CD4-positive, CD25-positive, alpha-beta regulatory T cell (primary cell): ENCODE data around the gene ABCC4. TPM values are rescaled to one million over a fixed set of nuclear protein-coding genes. Genes with fewer than 3 reads are reported as not detected.
"Not testable (repeated sequence)": the region's sequence is repeated elsewhere in the genome, so short reads cannot be mapped to it uniquely, and the experiment has no call there.

Experiments used
- ATAC-seq, 2 donors: fragments of 150-1000 bp; cut with Tn5 transposase; one replicate each; pipeline ENCODE4 v1.10.0; 2021; ENCODE audit warnings: low read depth in 2 of 2, moderate number of reproducible peaks in 2 of 2, moderate library complexity in 1 of 2
- DNase-seq, 3 donors: peaks; one replicate each; pipeline versions ENCODE4 v3.0.0 to v3.0.0-alpha.2; 2012 to 2022; ENCODE audit warnings: mixed read lengths in 1 of 3
- H3K27ac ChIP-seq: one replicate; pipeline ENCODE4 v1.7.0; 2013; ENCODE audit warnings: mild to moderate bottlenecking, low read length; ENCODE audit not compliant: insufficient read depth, poor library complexity, severe bottlenecking
- H3K27me3 ChIP-seq: one replicate; pipeline ENCODE4 v1.7.0; 2013; ENCODE audit warnings: low read length; ENCODE audit not compliant: control insufficient read depth, insufficient read depth
- H3K36me3 ChIP-seq: one replicate; pipeline ENCODE4 v1.7.0; 2013; ENCODE audit warnings: mild to moderate bottlenecking, low read length, moderate library complexity; ENCODE audit not compliant: control insufficient read depth, insufficient read depth
- H3K4me1 ChIP-seq: 2 replicates; pipeline ENCODE4 v1.7.0; 2013; ENCODE audit warnings: mild to moderate bottlenecking, low read length; ENCODE audit not compliant: insufficient read depth, control insufficient read depth, poor library complexity, severe bottlenecking
- H3K4me3 ChIP-seq: one replicate; pipeline ENCODE4 v1.7.0; 2013; ENCODE audit warnings: low read depth, mild to moderate bottlenecking, low read length, moderate library complexity
- H3K9me3 ChIP-seq, 2 experiments: 1 replicate in 1 of 2; 2 replicates in 1 of 2; pipeline ENCODE4 v1.7.0; 2013; ENCODE audit warnings: low read length in 2 of 2, mild to moderate bottlenecking in 1 of 2, moderate library complexity in 1 of 2; ENCODE audit not compliant: control insufficient read depth in 2 of 2
- H3K27ac Mint-ChIP-seq, 3 donors: one replicate each; pipeline ENCODE4 v1.8.0; 2020 to 2022; ENCODE audit warnings: mild to moderate bottlenecking in 3 of 3, mixed read lengths in 3 of 3, moderate library complexity in 2 of 3
- H3K27me3 Mint-ChIP-seq: one replicate; pipeline ENCODE4 v1.8.0; 2022; ENCODE audit warnings: mild to moderate bottlenecking, mixed read lengths
- H3K36me3 Mint-ChIP-seq: one replicate; pipeline ENCODE4 v1.8.0; 2020; ENCODE audit warnings: mixed read lengths
- H3K4me1 Mint-ChIP-seq, 4 donors: one replicate each; pipeline ENCODE4 v1.8.0; 2020 to 2022; ENCODE audit warnings: mixed read lengths in 4 of 4, mild to moderate bottlenecking in 1 of 4
- H3K4me3 Mint-ChIP-seq, 4 donors: one replicate each; pipeline ENCODE4 v1.8.0; 2020 to 2022; ENCODE audit warnings: mild to moderate bottlenecking in 4 of 4, mixed read lengths in 4 of 4, moderate library complexity in 3 of 4
- H3K9me3 Mint-ChIP-seq, 7 donors: one replicate each; pipeline ENCODE4 v1.8.0; 2020 to 2022; ENCODE audit warnings: mixed read lengths in 7 of 7, mild to moderate bottlenecking in 3 of 7, moderate library complexity in 2 of 7
- polyA plus RNA-seq, 4 donors: library from polyadenylated mRNA; unstranded; fragments of 300-500 nt; fragmentation: Illumina TruSeq; gene quantifications; one replicate each; pipeline ENCODE4 v1.2.3, GENCODE V29; 2021
- total RNA-seq: library from RNA; stranded (reverse); gene quantifications from one replicate; pipeline ENCODE4 v1.2.3, GENCODE V29; 2022

The ABCC4 gene
- total and polyA plus RNA-seq, 5 donors from 2014 or later = 3.9 to 13.2 (median 6.8) TPM

DNA sequence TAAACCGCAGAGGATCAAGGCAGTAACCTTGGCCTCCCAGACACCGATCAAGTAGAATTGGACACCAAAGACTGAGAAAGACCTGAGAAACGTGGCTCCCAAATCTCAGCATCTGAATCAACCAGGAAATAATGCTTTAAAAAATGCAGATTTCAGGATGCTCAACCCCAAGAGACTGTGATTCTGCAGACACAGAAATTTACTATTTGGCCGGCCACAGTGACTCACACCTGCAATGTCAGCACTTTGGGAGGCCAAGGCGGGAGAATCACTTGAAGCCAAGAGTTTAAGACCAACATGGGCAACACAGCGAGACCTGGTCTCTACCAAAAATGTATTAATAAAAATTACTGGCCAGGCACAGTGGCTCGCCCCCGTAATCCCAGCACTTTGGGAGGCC is 6.2 kb downstream of the ABCC4 start:
- Mint-ChIP-seq H3K9me3 (peaks cover 0 to 4% (median 0%) of the 10 kb centered on the region in 7 donors), H3K27ac (no peak overlapping the region), H3K27me3 (no peaks in the 10 kb centered on the region), H3K4me3 (no peak overlapping the region), H3K36me3 (peaks cover 11% of the 10 kb centered on the region), H3K4me1 (peaks cover 6 to 26% (median 15%) of the 10 kb centered on the region in 4 donors)
- Histone ChIP-seq H3K4me3 (no peak overlapping the region), H3K27ac (no peak overlapping the region), H3K4me1 (peaks cover 2% of the 10 kb centered on the region), H3K36me3 (peaks cover 3% of the 10 kb centered on the region), H3K9me3 (no peaks in the 10 kb centered on the region), H3K27me3 (no peaks in the 10 kb centered on the region)
- DNase-seq (no peak), ATAC-seq (no peak)

DNA sequence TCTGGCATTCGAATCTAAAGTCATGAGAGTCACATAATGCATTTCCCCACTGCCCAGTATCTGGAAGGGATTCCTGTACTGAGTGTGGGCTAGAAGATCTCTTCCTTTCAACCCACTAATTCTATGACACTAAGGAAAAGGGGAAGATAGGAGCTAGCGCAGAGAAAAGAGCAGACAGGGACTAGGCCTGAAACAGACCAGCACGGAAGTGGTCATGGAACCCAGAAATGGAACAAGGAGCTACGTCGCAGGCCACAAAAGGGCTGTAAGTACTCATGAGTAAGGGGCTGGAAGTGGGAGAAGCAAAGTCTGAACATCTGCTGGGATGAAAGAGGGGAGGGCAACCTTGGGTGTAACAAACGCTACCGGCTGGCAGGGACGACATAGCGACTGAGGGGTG is 8.6 kb downstream of the ABCC4 start:
- Mint-ChIP-seq H3K27ac (no peak overlapping the region), H3K27me3 (no peaks in the 10 kb centered on the region), H3K4me1 (peaks cover 0 to 19% (median 13%) of the 10 kb centered on the region in 4 donors), H3K9me3 (peaks cover 0 to 4% (median 0%) of the 10 kb centered on the region in 7 donors), H3K36me3 (peaks cover 17% of the 10 kb centered on the region), H3K4me3 (no peak overlapping the region)
- DNase-seq (no peak), ATAC-seq (no peak)
- no peak overlapping the region for H3K4me3 ChIP-seq
- H3K27me3 ChIP-seq = no peaks in the 10 kb centered on the region
- no peaks in the 10 kb centered on the region for H3K4me1 ChIP-seq
- H3K9me3 ChIP-seq = no peaks in the 10 kb centered on the region
- H3K36me3 ChIP-seq = peaks cover 3% of the 10 kb centered on the region
- H3K27ac ChIP-seq = no peak overlapping the region

DNA sequence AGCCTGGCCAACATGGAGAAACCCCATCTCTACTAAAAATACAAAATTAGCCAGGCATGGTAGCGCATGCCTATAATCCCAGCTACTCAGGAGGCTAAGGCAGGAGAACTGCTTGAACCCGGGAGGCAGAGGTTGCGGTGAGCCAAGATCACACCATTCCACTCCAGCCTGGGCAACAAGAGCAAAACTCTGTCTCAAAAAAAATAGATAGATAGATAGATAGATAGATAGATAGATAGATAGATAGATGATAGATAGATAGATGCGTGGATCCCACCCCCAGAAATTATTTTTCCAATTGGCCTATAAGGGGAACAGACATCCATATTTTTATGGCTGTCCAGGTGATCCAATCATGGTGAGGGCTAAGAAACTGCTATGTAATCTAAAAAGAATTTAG is 11.3 kb downstream of the ABCC4 start:
- Mint-ChIP-seq H3K36me3 (peaks cover 17% of the 10 kb centered on the region), H3K4me1 (peaks cover 0 to 17% (median 10%) of the 10 kb centered on the region in 4 donors), H3K4me3 (peak overlapping the region in 1 of 4 donors; percentile 10)
- not testable (repeated sequence) for H3K9me3 Mint-ChIP-seq, H3K9me3 ChIP-seq, H3K27me3 ChIP-seq, H3K4me3 ChIP-seq, H3K36me3 ChIP-seq, H3K27ac Mint-ChIP-seq, H3K27me3 Mint-ChIP-seq, ATAC-seq, H3K4me1 ChIP-seq, H3K27ac ChIP-seq, DNase-seq

DNA sequence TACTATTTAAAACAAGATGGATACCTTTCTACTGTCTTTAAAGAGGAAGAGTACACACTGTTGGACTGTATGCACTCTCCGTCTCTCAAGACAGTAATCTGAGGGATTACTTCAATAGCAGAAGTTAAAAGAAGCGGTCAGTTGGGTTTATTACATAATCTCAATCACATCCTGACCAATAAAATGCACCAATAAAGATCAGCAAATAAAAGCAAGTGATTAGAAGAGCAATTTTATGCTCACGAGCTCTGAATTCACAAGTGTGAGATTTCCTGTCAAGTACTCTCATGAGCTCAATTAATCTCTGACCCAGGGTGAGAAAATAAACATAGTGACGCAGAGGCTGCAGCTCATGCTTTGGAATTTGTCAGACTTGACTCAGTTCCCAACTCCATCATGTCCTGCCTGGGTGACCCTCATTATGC is 12.2 kb downstream of the ABCC4 start:
- Histone ChIP-seq H3K4me1 (no peaks in the 10 kb centered on the region), H3K27me3 (no peaks in the 10 kb centered on the region), H3K36me3 (peaks cover 3% of the 10 kb centered on the region), H3K4me3 (no peak overlapping the region), H3K27ac (no peak overlapping the region), H3K9me3 (no peaks in the 10 kb centered on the region)
- Mint-ChIP-seq H3K27me3 (no peaks in the 10 kb centered on the region), H3K27ac (no peak overlapping the region), H3K36me3 (peaks cover 17% of the 10 kb centered on the region), H3K4me3 (no peak overlapping the region), H3K9me3 (peaks cover 0 to 4% (median 0%) of the 10 kb centered on the region in 7 donors), H3K4me1 (peaks cover 0 to 17% (median 10%) of the 10 kb centered on the region in 4 donors)
- ATAC-seq = no peak
- no peak for DNase-seq

DNA sequence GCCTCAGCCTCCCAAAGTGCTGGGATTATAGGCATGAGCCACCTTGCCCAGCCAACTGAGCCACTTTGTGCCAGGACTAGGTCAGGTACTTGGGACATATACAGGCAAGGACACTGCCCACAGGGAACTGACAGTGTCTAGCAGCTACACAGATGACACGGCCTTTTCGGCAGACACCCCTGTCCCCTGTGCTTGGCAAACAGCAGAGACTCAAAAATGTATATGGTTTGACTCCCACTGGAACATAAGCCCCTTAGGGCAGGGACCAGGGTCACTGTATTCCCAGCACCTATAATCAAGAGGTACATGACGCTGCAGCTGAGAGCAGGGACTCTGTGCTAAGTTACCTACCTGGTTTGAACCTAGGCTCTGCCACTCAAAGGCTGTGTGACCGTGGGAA is 16.8 kb downstream of the ABCC4 start:
- no peak overlapping the region for H3K4me3 ChIP-seq
- ATAC-seq = no peak
- no peak overlapping the region for H3K27ac ChIP-seq
- Mint-ChIP-seq H3K4me1 (peaks cover 0 to 7% (median 7%) of the 10 kb centered on the region in 4 donors), H3K4me3 (no peak overlapping the region), H3K27ac (no peak overlapping the region), H3K36me3 (peaks cover 6% of the 10 kb centered on the region), H3K9me3 (no peaks in the 10 kb centered on the region), H3K27me3 (no peaks in the 10 kb centered on the region)
- H3K27me3 ChIP-seq = no peaks in the 10 kb centered on the region
- H3K9me3 ChIP-seq = no peaks in the 10 kb centered on the region
- DNase-seq = no peak
- H3K4me1 ChIP-seq = no peaks in the 10 kb centered on the region
- no peaks in the 10 kb centered on the region for H3K36me3 ChIP-seq

DNA sequence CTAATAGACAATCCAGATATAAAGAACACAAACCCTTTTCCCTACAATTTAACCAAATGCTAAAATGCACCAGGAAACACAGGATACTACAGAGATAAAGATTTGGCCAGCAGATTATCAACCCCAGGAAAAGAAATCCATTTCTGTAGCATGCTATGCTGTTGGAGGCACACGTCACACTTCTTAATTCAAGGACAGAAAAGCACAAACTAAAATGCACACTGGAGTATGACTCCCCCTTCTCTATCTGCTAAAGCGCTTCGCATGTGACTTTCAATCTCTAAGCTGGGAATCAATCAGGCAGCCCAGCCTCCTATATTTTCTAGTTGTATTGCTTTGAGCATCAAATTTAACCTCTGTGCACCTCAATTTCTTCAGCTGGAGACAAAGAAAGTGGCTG is 22.2 kb downstream of the ABCC4 start:
- Mint-ChIP-seq H3K27me3 (no peaks in the 10 kb centered on the region), H3K36me3 (peaks cover under 1% of the 10 kb centered on the region), H3K27ac (no peak overlapping the region), H3K4me1 (peaks cover 0 to 9% (median 4%) of the 10 kb centered on the region in 4 donors), H3K9me3 (no peaks in the 10 kb centered on the region), H3K4me3 (no peak overlapping the region)
- no peaks in the 10 kb centered on the region for H3K4me1 ChIP-seq
- H3K27ac ChIP-seq = no peak overlapping the region
- no peaks in the 10 kb centered on the region for H3K36me3 ChIP-seq
- no peaks in the 10 kb centered on the region for H3K27me3 ChIP-seq
- DNase-seq (no peak), ATAC-seq (no peak)
- no peaks in the 10 kb centered on the region for H3K9me3 ChIP-seq
- no peak overlapping the region for H3K4me3 ChIP-seq

DNA sequence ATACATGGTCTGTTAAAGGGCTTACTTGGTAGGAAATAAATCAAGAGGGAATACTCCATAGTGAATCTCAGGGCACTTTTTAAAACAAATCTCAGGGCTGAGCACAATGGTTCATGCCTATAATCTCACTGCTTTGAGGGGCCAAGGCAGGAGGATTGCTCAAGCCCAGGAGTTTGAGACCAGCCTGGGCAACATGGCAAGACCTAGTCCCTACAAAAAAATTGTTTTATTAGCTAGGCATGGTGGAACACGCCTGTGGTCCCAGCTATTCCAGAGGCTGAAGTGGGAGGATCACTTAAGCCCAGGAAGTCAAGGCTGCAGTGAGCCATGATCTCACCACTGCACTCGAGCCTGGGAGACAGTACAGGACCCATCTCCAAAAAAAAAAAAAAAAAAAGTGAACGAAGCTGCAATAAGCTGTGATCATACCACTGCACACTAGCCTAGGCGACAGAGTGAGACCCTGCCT is 25.2 kb downstream of the ABCC4 start:
- DNase-seq (no peak), ATAC-seq (no peak)
- Mint-ChIP-seq H3K4me1 (peaks cover 0 to 13% (median 4%) of the 10 kb centered on the region in 4 donors), H3K4me3 (no peak overlapping the region), H3K36me3 (peaks cover 6% of the 10 kb centered on the region), H3K27ac (no peak overlapping the region), H3K27me3 (no peaks in the 10 kb centered on the region), H3K9me3 (no peaks in the 10 kb centered on the region)
- Histone ChIP-seq H3K27me3 (no peaks in the 10 kb centered on the region), H3K4me1 (no peaks in the 10 kb centered on the region), H3K4me3 (no peak overlapping the region), H3K27ac (no peak overlapping the region), H3K36me3 (no peaks in the 10 kb centered on the region), H3K9me3 (no peaks in the 10 kb centered on the region)

DNA sequence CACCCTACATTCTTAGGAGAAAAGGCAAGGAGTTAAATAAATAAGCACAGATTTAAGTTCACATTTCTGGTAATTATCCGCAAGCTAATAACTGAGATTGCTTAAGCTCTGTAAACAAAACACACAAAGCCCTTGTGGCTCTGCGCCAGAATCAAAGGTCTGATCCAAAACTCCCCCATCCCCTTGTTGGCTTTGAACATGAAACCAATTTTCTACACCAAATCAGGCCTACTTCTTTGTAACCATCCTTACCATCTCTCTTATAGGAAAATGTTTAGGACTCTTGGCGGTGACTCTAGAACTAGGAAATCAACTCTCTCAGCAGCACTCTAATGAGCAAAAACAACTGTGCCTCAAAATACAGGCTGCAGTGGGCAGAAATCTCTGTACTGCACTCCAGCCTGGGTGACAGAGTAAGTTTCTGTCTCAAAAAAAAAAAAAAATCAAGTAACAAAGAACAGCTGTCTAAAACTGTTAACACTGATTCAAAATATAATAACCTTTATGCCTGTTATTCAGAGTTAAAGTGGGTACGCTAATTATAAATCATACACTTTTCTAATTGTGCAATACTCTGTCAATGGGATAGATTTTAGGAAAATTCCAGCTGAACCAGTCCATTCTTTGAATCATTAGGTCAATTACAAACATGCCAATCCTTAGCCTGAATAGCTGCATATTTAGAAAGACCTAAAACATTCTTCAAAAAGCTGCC is 25.8 kb downstream of the ABCC4 start:
- no peak overlapping the region for H3K4me3 Mint-ChIP-seq
- no peaks in the 10 kb centered on the region for H3K9me3 Mint-ChIP-seq
- peaks cover 0 to 13% (median 4%) of the 10 kb centered on the region in 4 donors for H3K4me1 Mint-ChIP-seq
- Histone ChIP-seq H3K4me3 (no peak overlapping the region), H3K36me3 (no peaks in the 10 kb centered on the region), H3K27me3 (no peaks in the 10 kb centered on the region), H3K9me3 (no peaks in the 10 kb centered on the region), H3K27ac (no peak overlapping the region), H3K4me1 (no peaks in the 10 kb centered on the region)
- no peaks in the 10 kb centered on the region for H3K27me3 Mint-ChIP-seq
- DNase-seq (no peak), ATAC-seq (no peak)
- peaks cover 6% of the 10 kb centered on the region for H3K36me3 Mint-ChIP-seq
- no peak overlapping the region for H3K27ac Mint-ChIP-seq
